Neural cell (in vitro differentiated cells): ENCODE data around the gene ACTL9. TPM values are rescaled to one million over a fixed set of nuclear protein-coding genes. Genes with fewer than 3 reads are reported as not detected.

Experiments used
- H2AFZ ChIP-seq: fragments of 200-600, 300-800 bp; sonication (generic), shearing (Covaris generic); 2 replicates; pipeline ENCODE4 v1.6.0; 2014; ENCODE audit warnings: low read depth, mild to moderate bottlenecking, antibody characterized with exemption, low read length, moderate library complexity
- H3F3A ChIP-seq: fragments of 200-600 bp; shearing (Covaris generic); 2 replicates; pipeline ENCODE4 v1.6.1; 2016; ENCODE audit warnings: mild to moderate bottlenecking, moderate library complexity, mixed read lengths, antibody characterized with exemption, low read length; ENCODE audit not compliant: insufficient read depth, poor library complexity, severe bottlenecking
- H3K27ac ChIP-seq: fragments of 200-600, 300-800 bp; sonication (generic), shearing (Covaris generic); 2 replicates; pipeline ENCODE4 v1.5.1; 2014; ENCODE audit warnings: mild to moderate bottlenecking, low read length, moderate library complexity
- H3K27me3 ChIP-seq: fragments of 300-800, 200-600 bp; sonication (generic), shearing (Covaris generic); 2 replicates; pipeline ENCODE4 v1.6.0; 2014; ENCODE audit warnings: mild to moderate bottlenecking, low read depth, low read length, moderate library complexity; ENCODE audit not compliant: insufficient read depth
- H3K36me3 ChIP-seq: fragments of 300-800, 200-600 bp; sonication (generic), shearing (Covaris generic); 2 replicates; pipeline ENCODE4 v1.5.1; 2014; ENCODE audit warnings: mild to moderate bottlenecking, antibody characterized with exemption, low read length, moderate library complexity; ENCODE audit not compliant: insufficient read depth
- H3K4me2 ChIP-seq: fragments of 300-800, 200-600 bp; sonication (generic), shearing (Covaris generic); 2 replicates; pipeline ENCODE4 v1.6.0; 2014; ENCODE audit warnings: mild to moderate bottlenecking, low read length
- H3K4me3 ChIP-seq: fragments of 300-800, 200-600 bp; sonication (generic), shearing (Covaris generic); 2 replicates; pipeline ENCODE4 v1.5.1; 2014; ENCODE audit warnings: mild to moderate bottlenecking, low read length, moderate library complexity
- H3K79me2 ChIP-seq: fragments of 200-600 bp; shearing (Covaris generic); replicated peaks from 2 replicates; pipeline ENCODE4 v1.6.0; 2014; ENCODE audit warnings: mild to moderate bottlenecking, low read length, moderate library complexity; ENCODE audit not compliant: insufficient read depth
- H3K9ac ChIP-seq: fragments of 300-800, 200-600 bp; sonication (generic), shearing (Covaris generic); 2 replicates; pipeline ENCODE4 v1.6.1; 2016; ENCODE audit warnings: mild to moderate bottlenecking, low read length, mixed read lengths
- H3K9me2 ChIP-seq: fragments of 200-600 bp; shearing (Covaris generic); 2 replicates; pipeline ENCODE4 v1.6.1; 2016; ENCODE audit warnings: mild to moderate bottlenecking, low read length, mixed read lengths; ENCODE audit not compliant: insufficient read depth
- H3K9me3 ChIP-seq: fragments of 200-600, 300-800 bp; sonication (generic), shearing (Covaris generic); 2 replicates; pipeline ENCODE4 v1.6.1; 2016; ENCODE audit warnings: mild to moderate bottlenecking, mixed run types, low read length, moderate library complexity, mixed read lengths
- H4K20me1 ChIP-seq: fragments of 200-600 bp; shearing (Covaris generic); 2 replicates; pipeline ENCODE4 v1.6.1; 2016; ENCODE audit warnings: mild to moderate bottlenecking, mixed run types; ENCODE audit not compliant: insufficient read depth
- CTCF ChIP-seq: fragments of 450-650 bp; IDR thresholded peaks from 2 replicates; pipeline ENCODE4 v1.5.1; 2014; ENCODE audit warnings: antibody characterized with exemption, mild to moderate bottlenecking, moderate library complexity; ENCODE audit not compliant: poor library complexity, severe bottlenecking
- EP300 ChIP-seq: fragments of 450-650 bp; conservative IDR thresholded peaks from 2 replicates; pipeline ENCODE4 v1.6.1; 2014; ENCODE audit warnings: antibody characterized with exemption, mild to moderate bottlenecking, moderate library complexity; ENCODE audit not compliant: poor library complexity, severe bottlenecking
- EZH2 ChIP-seq: fragments of 200-600, 300-800 bp; shearing (Covaris generic), sonication (generic); IDR thresholded peaks from 2 replicates; pipeline ENCODE4 v1.6.1; 2014; ENCODE audit warnings: antibody characterized with exemption, low read length, borderline replicate concordance, mild to moderate bottlenecking; ENCODE audit not compliant: insufficient read depth, poor library complexity, severe bottlenecking
- MXI1 ChIP-seq: fragments of 450-650 bp; conservative IDR thresholded peaks from 2 replicates; pipeline ENCODE4 v1.6.1; 2014; ENCODE audit warnings: antibody characterized with exemption, mild to moderate bottlenecking; ENCODE audit not compliant: poor library complexity, severe bottlenecking
- POLR2AphosphoS5 ChIP-seq: IDR thresholded peaks from 2 replicates; pipeline ENCODE4 v1.6.1; 2012
- RAD21 ChIP-seq: fragments of 450-650 bp; conservative IDR thresholded peaks from 2 replicates; pipeline ENCODE4 v1.6.1; 2014; ENCODE audit warnings: antibody characterized with exemption, mild to moderate bottlenecking, moderate library complexity
- SMC3 ChIP-seq: fragments of 450-650 bp; conservative IDR thresholded peaks from 2 replicates; pipeline ENCODE4 v1.6.1; 2014; ENCODE audit warnings: antibody characterized with exemption, mild to moderate bottlenecking, moderate library complexity; ENCODE audit not compliant: poor library complexity
- TAF1 ChIP-seq: IDR thresholded peaks from 2 replicates; pipeline ENCODE4 v1.6.1; 2012; ENCODE audit warnings: low read depth
- polyA plus RNA-seq: library from polyadenylated mRNA; depleted of rRNA; stranded (reverse); fragments of >200 nt; gene quantifications from 2 replicates; pipeline ENCODE4 v1.2.3, GENCODE V29; 2014
- TF ChIP-seq, protein P1 (sequence below): IDR thresholded peaks from 2 replicates; pipeline ENCODE4 v1.6.1; 2012; ENCODE audit warnings: borderline replicate concordance

ACTL9 gene
- polyA plus RNA-seq, 1 donor from 2014 or later: not detected

DNA sequence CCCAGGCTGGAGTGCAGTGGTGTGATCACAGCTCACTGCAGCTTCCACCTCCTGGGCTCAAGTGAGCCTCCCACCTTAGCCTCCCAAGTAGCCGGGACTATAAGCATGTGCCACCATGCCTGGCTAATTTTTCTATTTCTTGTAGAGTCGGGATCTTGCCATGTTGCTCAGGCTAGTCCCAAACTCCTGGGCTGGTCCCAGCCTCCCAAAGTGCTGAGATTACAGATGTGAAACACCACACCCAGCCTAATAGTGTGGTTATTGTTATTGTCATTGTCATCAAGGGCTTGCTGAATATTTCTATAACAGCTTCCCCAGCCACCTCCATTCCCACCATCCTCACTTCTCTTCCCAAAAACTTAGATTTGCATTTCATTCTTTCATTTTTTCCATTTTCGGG, 25.7 kb upstream of the ACTL9 start:
- Histone ChIP-seq H3K27me3 (no peaks in the 10 kb centered on the region), H3K9me2 (no peaks in the 10 kb centered on the region), H3K79me2 (no peaks in the 10 kb centered on the region), H2AFZ (no peak overlapping the region), H3K9me3 (no peaks in the 10 kb centered on the region), H3F3A (no peaks in the 10 kb centered on the region), H3K9ac (no peak overlapping the region), H4K20me1 (no peaks in the 10 kb centered on the region), H3K4me2 (no peak overlapping the region), H3K27ac (no peak overlapping the region), H3K36me3 (no peaks in the 10 kb centered on the region), H3K4me3 (no peak overlapping the region)
- no peak for TF ChIP-seq POLR2AphosphoS5
- TF ChIP-seq, protein P1, sequence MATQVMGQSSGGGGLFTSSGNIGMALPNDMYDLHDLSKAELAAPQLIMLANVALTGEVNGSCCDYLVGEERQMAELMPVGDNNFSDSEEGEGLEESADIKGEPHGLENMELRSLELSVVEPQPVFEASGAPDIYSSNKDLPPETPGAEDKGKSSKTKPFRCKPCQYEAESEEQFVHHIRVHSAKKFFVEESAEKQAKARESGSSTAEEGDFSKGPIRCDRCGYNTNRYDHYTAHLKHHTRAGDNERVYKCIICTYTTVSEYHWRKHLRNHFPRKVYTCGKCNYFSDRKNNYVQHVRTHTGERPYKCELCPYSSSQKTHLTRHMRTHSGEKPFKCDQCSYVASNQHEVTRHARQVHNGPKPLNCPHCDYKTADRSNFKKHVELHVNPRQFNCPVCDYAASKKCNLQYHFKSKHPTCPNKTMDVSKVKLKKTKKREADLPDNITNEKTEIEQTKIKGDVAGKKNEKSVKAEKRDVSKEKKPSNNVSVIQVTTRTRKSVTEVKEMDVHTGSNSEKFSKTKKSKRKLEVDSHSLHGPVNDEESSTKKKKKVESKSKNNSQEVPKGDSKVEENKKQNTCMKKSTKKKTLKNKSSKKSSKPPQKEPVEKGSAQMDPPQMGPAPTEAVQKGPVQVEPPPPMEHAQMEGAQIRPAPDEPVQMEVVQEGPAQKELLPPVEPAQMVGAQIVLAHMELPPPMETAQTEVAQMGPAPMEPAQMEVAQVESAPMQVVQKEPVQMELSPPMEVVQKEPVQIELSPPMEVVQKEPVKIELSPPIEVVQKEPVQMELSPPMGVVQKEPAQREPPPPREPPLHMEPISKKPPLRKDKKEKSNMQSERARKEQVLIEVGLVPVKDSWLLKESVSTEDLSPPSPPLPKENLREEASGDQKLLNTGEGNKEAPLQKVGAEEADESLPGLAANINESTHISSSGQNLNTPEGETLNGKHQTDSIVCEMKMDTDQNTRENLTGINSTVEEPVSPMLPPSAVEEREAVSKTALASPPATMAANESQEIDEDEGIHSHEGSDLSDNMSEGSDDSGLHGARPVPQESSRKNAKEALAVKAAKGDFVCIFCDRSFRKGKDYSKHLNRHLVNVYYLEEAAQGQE: no peak
- no peak for TF ChIP-seq EZH2
- TF ChIP-seq RAD21: no peak
- no peak for TF ChIP-seq SMC3
- TF ChIP-seq MXI1: no peak
- TF ChIP-seq TAF1: no peak
- no peak for TF ChIP-seq CTCF
- TF ChIP-seq EP300: no peak

DNA sequence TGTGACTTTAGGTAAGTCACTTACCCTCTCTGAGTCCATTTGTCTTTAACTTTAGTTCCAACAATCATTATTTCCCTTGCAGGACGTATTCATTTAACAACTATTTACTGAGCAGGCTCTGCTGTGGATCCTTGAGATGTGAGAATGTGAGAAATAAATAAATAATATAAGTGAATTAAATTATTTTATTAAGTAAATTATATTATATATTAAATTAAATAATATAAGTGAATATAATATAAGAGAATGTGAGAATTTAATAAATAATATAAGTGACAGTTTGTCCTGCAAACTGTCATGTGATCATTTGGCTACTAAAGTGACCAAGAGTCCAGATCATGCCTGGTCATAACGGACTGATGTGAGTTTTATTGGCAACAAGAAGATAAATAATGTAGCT, 23.4 kb upstream of the ACTL9 start:
- Histone ChIP-seq H3K9me3 (no peaks in the 10 kb centered on the region), H3K36me3 (no peaks in the 10 kb centered on the region), H3K27ac (no peak overlapping the region), H3K4me2 (no peak overlapping the region), H3K9ac (no peak overlapping the region), H2AFZ (no peak overlapping the region), H3K27me3 (no peaks in the 10 kb centered on the region), H4K20me1 (no peaks in the 10 kb centered on the region), H3F3A (no peaks in the 10 kb centered on the region), H3K79me2 (no peaks in the 10 kb centered on the region), H3K4me3 (no peak overlapping the region), H3K9me2 (no peaks in the 10 kb centered on the region)
- TF ChIP-seq TAF1: no peak
- TF ChIP-seq MXI1: no peak
- TF ChIP-seq EZH2: no peak
- TF ChIP-seq EP300: no peak
- TF ChIP-seq POLR2AphosphoS5: no peak
- TF ChIP-seq RAD21: no peak
- TF ChIP-seq, protein P1: no peak
- TF ChIP-seq CTCF: no peak
- no peak for TF ChIP-seq SMC3
